ENCODE results near the gene CEPT1.

CEPT1 gene

DNA sequence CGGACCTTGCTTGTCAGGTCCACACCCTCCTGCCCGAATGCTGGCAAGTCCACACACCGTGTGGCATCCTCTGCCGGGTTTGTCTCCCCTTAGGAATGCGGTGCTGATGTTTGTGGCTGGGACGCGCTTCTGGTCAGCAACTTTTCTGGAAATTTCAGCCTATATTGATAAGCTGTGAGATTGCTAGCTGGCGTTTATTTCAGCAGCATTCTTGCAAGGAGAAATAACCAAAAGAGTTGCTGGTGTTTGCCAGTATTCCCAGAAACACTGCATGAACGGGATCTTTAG lies 601 bp downstream of the CEPT1 start:
- no peak for FAIRE-seq
- no peak for TF ChIP-seq CTCF (IDR thresholded peaks at IDR 0.05; ENCODE audit: insufficient read depth, missing control alignments)

DNA sequence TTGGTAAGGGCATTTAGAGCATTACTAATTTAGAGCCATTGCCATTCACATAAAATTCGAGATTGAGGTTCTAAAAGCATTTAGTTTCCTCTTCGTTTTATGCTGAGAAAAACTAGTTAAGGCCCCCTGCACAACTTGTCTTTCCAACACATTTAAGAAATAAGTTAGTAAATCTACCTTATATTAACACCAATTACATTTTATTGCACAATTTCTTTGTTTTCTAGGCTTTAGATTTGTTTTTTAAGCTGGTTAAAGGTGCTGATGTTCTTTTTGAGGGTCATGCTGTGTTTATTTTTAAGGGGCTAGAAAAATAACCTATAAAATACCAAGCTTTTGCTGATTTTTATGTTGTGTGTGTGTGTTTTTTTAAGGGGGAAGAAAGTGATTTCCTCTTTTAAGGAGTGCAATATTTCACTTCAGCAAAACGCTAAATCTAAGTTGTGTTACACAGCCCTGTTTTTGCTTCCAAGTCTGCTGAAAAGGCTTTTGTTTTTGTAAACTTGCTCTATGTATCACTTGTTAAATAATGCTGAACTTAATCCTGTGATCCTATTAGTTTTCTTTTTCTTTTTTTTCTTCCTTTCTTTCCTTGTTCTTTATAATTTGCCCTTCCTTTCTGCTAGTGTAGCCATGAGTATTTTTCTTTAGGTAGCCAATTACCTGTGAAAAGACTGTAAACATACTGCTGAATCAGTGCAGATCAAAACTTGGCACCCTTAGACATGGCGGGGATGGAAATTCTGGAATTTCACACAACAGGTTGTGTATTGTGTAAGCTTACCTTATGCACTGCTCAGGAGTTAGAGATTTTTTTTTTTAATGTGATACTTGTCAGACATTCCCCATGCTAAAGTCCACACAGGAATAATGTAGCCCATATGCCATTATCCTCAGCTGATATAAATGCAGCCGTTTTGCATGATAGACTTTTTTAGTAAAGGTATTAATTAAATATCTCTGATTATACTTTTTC lies 1.5 kb downstream of the CEPT1 start:
- no peak for TF ChIP-seq CTCF (IDR thresholded peaks at IDR 0.05; ENCODE audit: insufficient read depth, missing control alignments)
- FAIRE-seq: no peak

More for the DNA sequence above, 601 bp downstream of the CEPT1 start:
- no peak for DNase-seq (ENCODE audit: insufficient read length, low spot score)

GRCh38 chr1:111142356-111142975 lies 2.4 kb downstream of the CEPT1 start:
- peak; percentile 24 for DNase-seq (ENCODE audit: insufficient read length, low spot score)
- FAIRE-seq: no peak

More for the DNA sequence above, 1.5 kb downstream of the CEPT1 start:
- no peak for DNase-seq (ENCODE audit: insufficient read length, low spot score)

DNA sequence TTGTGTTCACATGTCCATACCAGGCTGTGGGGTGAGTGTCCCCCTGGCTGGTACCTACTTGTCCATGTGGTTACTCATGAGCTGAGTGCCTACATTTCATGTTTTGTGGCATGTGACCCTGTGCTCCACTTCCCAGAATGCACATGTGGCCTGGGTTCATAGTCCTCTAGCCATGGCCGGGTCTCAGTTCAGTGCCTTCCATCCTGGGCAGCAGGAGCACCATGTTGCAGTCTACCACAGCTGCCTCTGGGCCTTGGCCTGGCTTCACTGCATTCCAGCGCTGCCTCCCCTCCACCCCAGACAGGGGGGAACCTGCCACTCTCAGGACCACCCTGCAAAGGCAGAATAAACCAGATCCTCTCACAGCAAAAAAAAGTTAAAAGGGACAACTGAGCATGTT lies 5.5 kb downstream of the CEPT1 start:
- DNase-seq (ENCODE audit: insufficient read length, low spot score) (no peak), FAIRE-seq (no peak)
- TF ChIP-seq CTCF (IDR thresholded peaks at IDR 0.05; ENCODE audit: insufficient read depth, missing control alignments): no peak

More at GRCh38 chr1:111142356-111142975, 2.4 kb downstream of the CEPT1 start:
- no peak for TF ChIP-seq CTCF (IDR thresholded peaks at IDR 0.05; ENCODE audit: insufficient read depth, missing control alignments)

DNA sequence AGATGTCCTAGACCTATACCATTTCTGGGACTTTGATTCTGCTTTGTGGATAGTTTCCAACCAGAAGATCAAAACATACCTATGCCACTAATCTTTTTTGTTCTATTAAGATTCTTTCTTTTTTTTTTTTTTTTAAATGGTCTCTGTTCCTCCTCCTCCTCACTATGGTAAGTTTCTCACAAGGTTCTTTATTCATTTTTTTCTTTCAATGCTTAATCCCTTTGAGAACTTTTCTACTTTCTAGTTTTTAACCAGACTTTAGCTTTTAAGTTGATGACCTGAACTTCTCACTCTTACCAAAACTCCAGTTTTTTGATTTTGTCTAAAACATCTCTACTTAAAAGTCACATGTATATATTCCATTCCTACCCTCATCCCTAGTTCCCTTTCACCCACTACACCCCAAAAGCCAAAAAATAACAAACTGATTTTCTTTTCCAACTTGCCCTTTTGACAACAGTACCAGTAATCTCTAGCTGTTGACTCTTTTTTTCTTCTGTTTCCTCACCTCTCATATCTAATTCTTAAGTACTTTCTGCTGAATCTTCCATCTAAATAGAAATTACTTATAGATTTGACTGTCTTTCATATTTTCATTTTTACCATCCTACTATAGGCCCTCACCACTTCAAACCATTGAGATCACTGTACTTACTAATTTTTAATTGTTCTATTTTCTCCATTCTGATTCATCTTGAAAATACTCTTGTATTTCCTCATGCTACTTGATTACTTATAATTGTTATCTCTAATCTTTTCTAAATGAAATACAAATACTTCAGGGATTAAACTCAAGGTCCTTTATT lies 6.1 kb downstream of the CEPT1 start:
- TF ChIP-seq CTCF (IDR thresholded peaks at IDR 0.05; ENCODE audit: insufficient read depth, missing control alignments): no peak
- FAIRE-seq (no peak), DNase-seq (ENCODE audit: insufficient read length, low spot score) (no peak)

GRCh38 chr1:111147948-111148347 lies 7.9 kb downstream of the CEPT1 start:
- no peak for DNase-seq (ENCODE audit: insufficient read length, low spot score)
- FAIRE-seq: no peak
- TF ChIP-seq CTCF (IDR thresholded peaks at IDR 0.05; ENCODE audit: insufficient read depth, missing control alignments): no peak
